Measurements from ENCODE around the gene PLAAT4. TPM values are rescaled to one million over a fixed set of nuclear protein-coding genes. Genes with fewer than 3 reads are reported as not detected.

PLAAT4 gene
- total RNA-seq, 4 donors from 2014 or later, result 18.0 to 40.5 (median 35.9) TPM

DNA sequence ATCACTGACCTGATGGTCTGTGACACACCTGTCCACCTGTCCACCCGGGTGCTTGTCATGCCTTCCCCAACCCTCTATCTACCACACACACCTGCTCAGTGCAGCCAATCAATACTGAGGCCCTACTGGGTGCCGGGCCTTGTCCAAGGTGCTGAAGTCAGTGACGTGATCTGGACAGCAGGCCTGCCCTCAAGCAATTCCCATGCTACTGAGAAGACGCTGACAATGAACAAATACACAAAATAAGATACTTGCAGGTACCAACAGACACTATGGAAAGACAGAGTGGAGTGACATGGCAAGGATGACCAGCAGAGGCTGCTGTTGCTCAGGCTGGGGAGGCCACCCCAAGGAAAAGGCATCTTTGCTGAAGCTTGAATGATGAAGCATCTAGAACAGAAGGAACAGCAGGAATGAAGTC is 56.4 kb downstream of the PLAAT4 start:
- Histone ChIP-seq H3K9me3 (no peaks in the 10 kb centered on the region), H3K4me1 (no peaks in the 10 kb centered on the region), H3K27me3 (no peaks in the 10 kb centered on the region), H3K27ac (no peak overlapping the region), H3K36me3 (peaks cover 0 to 99% of the 10 kb centered on the region in 2 donors), H3K4me3 (no peak overlapping the region)
- WGBS, 2 donors (ENCODE audit: low coverage in 1 of 2), result 58 to 100% methylated on average over 2 to 3 of the region's 4 CpGs
- TF ChIP-seq EP300 (IDR thresholded peaks at IDR 0.05) (no peak), POLR2AphosphoS5 (IDR thresholded peaks at IDR 0.05) (no peak), POLR2A (IDR thresholded peaks at IDR 0.05) (no peak)
- TF ChIP-seq, protein P1, sequence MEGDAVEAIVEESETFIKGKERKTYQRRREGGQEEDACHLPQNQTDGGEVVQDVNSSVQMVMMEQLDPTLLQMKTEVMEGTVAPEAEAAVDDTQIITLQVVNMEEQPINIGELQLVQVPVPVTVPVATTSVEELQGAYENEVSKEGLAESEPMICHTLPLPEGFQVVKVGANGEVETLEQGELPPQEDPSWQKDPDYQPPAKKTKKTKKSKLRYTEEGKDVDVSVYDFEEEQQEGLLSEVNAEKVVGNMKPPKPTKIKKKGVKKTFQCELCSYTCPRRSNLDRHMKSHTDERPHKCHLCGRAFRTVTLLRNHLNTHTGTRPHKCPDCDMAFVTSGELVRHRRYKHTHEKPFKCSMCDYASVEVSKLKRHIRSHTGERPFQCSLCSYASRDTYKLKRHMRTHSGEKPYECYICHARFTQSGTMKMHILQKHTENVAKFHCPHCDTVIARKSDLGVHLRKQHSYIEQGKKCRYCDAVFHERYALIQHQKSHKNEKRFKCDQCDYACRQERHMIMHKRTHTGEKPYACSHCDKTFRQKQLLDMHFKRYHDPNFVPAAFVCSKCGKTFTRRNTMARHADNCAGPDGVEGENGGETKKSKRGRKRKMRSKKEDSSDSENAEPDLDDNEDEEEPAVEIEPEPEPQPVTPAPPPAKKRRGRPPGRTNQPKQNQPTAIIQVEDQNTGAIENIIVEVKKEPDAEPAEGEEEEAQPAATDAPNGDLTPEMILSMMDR (IDR thresholded peaks at IDR 0.05), result peak in 3 of 4 experiments; percentile 36 to 55 (median 46)
- no peak for ATAC-seq

DNA sequence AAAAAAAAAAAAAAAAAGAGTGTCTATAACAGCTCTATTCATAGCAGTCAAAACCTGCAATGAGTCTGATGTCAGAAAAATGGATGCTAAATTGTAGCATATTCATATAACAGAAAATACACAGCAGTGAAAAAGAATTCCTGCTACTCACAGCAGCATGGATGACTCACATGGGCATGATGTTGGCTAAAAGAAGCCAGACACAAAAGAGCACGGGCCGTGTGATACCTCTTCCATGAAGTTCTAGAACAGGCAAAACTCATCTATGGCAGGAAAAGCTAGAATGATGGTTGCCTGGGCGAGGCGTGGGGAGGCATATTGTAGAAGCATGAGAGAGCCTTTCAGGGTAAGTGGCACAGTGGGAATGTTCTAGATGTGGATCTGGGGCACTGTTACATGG is 58.7 kb downstream of the PLAAT4 start:
- Histone ChIP-seq H3K36me3 (peaks cover 0 to 78% of the 10 kb centered on the region in 2 donors), H3K9me3 (no peaks in the 10 kb centered on the region), H3K27me3 (no peaks in the 10 kb centered on the region), H3K27ac (no peak overlapping the region), H3K4me3 (no peak overlapping the region), H3K4me1 (peaks cover 0 to 13% (median 0%) of the 10 kb centered on the region in 3 donors)
- 54 to 55% methylated on average over 4 of the region's 4 CpGs for WGBS, 2 donors (ENCODE audit: low coverage in 1 of 2)
- TF ChIP-seq, protein P1 (IDR thresholded peaks at IDR 0.05), result no peak
- TF ChIP-seq EP300 (IDR thresholded peaks at IDR 0.05) (no peak), POLR2AphosphoS5 (IDR thresholded peaks at IDR 0.05) (no peak), POLR2A (IDR thresholded peaks at IDR 0.05) (no peak)
- ATAC-seq, result no peak

Other genes with a start within 250 kb of the PLAAT4 start
- gene SLC22A9, start 167.0 kb upstream of the PLAAT4 start, total RNA-seq, result not detected
- gene PLAAT5, start 45.6 kb upstream of the PLAAT4 start, total RNA-seq, result 1 to 10 TPM; 3.4 to 8.3 (median 5.5) TPM
- gene LGALS12, start 30.7 kb upstream of the PLAAT4 start, total RNA-seq, result 1 to 10 TPM in 1 of 4 donors, under 1 TPM in 1, not detected in 2; 0.47 to 2.0 TPM
- gene PLAAT2, start 26.6 kb downstream of the PLAAT4 start, total RNA-seq, result not detected
- 10 to 100 TPM; 45.9 to 69.1 (median 53.2) TPM for gene PLAAT3, start 77.6 kb downstream of the PLAAT4 start, total RNA-seq
- 100 to 1,000 TPM; 155 to 221 (median 202) TPM for gene ATL3, start 134.6 kb downstream of the PLAAT4 start, total RNA-seq
- 100 to 1,000 TPM in 1 of 4 donors, 10 to 100 TPM in 3; 78.4 to 115 (median 94.2) TPM for gene RTN3, start 144.7 kb downstream of the PLAAT4 start, total RNA-seq
- gene ZFTA, start 232.0 kb downstream of the PLAAT4 start, total RNA-seq, result 10 to 100 TPM; 13.2 to 31.8 (median 24.5) TPM

Measured in gastroesophageal sphincter (tissue), 4 donors.